ENCODE results near the gene WDFY4.

DNA sequence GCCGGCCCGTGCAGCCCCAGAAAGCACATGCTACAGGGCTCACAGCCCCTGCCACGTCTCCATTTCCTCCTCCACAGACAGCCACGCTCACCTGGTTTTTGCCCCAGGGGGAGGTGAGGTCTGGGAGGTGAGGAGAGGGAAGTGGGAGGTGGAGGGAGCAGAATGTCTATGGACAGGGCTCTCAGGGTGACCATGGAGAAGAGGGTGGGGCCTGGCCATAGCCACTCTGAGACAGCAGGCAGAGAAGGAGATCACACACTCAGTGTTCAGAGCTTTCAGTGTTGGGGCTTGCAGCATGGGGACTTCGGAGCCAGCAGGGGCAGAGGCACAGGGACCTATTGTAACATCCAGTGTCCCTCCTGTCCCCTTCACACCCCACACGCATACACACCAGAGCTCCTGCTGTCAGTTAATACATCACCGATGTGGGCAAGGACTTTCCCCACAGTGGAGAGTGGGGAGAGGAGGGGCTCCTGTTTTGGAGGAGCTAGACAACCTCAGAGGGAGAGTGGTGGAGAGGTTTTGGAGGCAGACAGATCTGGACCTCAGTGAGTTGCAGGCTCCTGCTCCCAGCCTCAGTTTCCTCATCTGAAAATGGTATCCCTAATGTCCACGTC, 14.4 kb downstream of the WDFY4 start:
- TF ChIP-seq EZH2phosphoT487 (IDR thresholded peaks at IDR 0.05; ENCODE audit: insufficient read depth, low read depth) (no peak), EZH2 (IDR thresholded peaks at IDR 0.05; ENCODE audit: insufficient read depth, poor library complexity, severe bottlenecking) (no peak)
